Measurements from ENCODE around the gene KRTAP10-3. TPM values are rescaled to one million over a fixed set of nuclear protein-coding genes. Genes with fewer than 3 reads are reported as not detected.
"Not testable (repeated sequence)": the region's sequence is repeated elsewhere in the genome, so short reads cannot be mapped to it uniquely, and the experiment has no call there.

Gene KRTAP10-3
- total RNA-seq (2014; rRNA removed; shearing (Covaris generic)) = not detected in 2 replicates

DNA sequence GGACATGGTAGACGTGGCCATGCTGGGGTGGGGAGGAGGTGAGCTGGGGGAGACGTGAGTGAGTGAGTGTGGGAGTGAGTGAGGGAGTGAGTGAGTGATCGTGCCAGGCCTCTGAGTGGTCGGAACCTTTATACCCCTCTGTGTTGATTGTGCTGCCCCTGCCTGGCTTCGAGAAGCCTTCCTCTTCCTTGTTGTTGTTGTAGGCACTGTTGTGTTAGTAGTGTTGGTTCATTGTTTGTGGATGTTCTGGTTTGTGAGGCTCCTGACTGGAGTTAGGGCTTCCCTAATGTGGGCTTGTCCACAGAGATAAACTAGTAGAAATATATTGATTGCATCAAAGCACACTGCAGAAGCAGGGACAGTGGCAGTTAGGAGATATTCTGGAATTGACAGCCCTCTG is at the start of gene KRTAP10-3:
Gene KRTAP10-3 (minus strand): TSS at position 101 of the 400 bp plus-strand sequence. CDS start 80 bp downstream, at position 21.
- no peak for DNase-seq (ENCODE audit: low read depth)

DNA sequence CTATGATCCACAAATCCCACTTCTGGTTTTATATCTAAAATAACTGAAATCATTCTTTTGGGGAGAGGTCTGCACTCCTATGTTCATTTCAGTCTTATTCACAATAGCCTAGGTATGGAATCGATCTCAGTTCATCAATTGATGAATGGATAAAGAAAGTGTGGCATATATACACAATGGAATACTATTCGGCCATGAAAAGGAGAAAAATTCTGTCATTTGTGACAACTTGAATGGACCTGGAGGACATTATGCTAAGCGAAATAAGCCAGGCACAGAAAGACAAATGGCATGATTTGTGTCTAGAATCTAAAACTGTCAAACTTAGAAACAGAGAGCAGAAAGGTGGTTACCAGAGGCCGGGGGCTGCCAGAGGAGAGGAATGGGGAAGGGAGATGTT is 47.9 kb upstream of the KRTAP10-3 start:
- no peak for DNase-seq (ENCODE audit: low read depth)

DNA sequence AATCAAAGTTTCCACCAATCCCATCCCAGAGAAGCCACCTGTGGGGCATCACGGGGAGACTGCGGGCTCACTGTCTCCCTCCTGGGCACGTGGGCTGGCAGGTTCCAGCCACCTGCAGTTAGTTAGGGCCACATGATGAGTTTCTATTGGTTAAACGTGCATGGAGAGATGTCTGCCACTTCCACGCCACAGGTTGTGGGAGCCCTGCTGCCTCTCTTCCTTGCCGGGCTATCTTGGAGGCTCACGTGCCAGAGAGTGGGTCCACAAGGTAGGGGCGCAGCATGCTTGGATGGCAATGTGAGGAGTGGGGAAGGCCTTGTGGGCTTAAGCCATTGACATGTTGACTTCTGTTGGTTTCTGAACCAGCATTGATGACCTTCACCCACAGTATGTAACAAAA is 45.3 kb upstream of the KRTAP10-3 start:
- DNase-seq (ENCODE audit: low read depth) = no peak

DNA sequence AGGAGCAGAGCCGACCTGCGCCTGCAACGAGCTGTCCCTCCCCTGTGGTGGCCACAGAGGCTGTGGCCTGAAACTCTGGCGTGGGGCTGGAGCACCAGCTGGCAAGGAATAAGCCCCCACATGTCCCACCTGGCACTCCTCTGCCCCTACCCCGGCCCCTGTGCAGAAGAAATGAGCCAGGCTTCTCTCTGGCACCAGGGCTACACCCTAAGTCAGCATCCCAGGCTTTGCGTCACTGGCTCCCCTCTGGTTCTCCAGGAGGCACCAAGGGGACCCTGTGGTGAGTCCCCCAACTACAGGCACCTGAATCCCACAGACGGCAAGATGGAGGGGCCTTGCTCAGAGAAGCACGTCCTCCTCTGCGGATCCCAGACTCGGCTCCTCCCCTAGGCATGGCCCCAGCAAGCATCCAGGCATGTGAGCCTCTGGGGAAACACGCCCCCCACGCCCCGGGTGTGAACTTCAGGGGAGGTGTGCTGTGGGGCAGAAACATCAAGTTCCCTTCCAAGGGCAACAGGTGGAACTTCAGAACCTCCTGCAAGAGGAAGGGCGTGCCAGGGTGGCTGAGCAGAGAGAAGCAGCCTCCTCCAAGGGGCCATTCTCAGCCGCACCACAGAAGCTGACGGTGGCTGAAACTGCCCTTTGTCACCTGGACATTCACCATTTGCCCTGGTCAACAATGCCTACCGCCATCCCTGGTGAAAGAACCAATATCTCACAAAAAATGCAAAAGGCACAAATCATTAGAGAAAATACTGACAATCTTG is 44.7 kb upstream of the KRTAP10-3 start:
- DNase-seq (ENCODE audit: low read depth) = no peak

- no peak for DNase-seq (ENCODE audit: low read depth)
These were observed 43.9 kb upstream of the KRTAP10-3 start for GRCh38 chr21:44602463-44602850.

- no peak for DNase-seq (ENCODE audit: low read depth)
These were observed 43.2 kb upstream of the KRTAP10-3 start for GRCh38 chr21:44601596-44602462.

- not testable (repeated sequence) for DNase-seq (ENCODE audit: low read depth)
These were observed 42.5 kb upstream of the KRTAP10-3 start for GRCh38 chr21:44601091-44601490.

DNA sequence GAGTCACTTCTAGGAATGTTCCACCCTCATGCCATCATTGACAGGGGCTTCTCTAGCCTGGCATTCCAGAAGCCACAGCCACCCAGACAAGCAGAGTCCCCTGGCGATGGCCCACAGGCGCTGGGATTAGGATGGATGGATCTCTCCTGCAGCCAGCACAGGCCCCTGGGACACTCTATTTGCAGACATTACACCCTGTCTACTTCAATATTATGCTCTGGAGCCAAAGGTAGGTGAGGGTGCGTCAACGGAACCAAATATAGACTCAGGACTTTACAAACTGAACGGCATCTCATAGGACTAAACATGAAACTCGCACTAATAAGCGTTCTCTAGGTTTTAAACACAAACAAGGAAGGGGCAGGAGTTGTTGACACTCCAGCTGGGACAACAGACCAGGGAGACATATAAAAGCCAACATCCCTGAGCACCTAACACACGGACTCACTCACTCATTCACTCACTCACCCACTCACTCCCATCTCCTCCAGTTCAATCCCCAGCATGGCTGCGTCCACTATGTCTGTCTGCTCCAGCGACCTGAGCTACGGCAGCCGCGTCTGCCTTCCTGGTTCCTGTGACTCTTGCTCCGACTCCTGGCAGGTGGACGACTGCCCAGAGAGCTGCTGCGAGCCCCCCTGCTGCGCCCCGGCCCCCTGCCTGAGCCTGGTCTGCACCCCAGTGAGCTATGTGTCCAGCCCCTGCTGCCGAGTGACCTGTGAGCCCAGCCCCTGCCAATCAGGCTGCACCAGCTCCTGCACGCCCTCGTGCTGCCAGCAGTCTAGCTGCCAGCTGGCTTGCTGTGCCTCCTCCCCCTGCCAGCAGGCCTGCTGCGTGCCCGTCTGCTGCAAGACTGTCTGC is 41.8 kb upstream of the KRTAP10-3 start, which contains the start of gene KRTAP10-7:
Gene KRTAP10-7 (plus strand): TSS at position 480 of the 861 bp plus-strand sequence. CDS start 25 bp downstream, at position 505.
- not testable (repeated sequence) for DNase-seq (ENCODE audit: low read depth)

- DNase-seq (ENCODE audit: low read depth) = no peak
These were observed 40.9 kb upstream of the KRTAP10-3 start for GRCh38 chr21:44599264-44600029.

DNA sequence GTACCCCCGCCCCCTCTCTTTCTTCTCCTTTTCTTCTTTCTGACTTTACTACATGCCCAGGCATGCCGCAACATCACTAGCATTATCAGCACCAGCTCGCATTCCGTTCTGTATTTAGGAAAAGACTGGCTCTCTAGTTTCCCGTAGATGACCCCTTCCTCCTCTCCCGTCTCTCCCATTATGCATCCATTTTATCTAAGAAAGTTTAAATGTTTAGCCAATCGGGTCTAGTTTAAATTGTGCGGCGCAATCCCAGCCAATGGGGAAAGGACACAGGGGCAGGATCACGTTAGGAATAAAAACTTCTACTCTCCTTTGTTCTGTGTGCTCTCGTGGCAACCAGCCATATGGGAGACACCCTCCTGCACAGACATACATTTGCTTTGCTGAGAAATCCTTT is 39.5 kb upstream of the KRTAP10-3 start:
- DNase-seq (ENCODE audit: low read depth) = no peak

GRCh38 chr21:44596068-44596725 is 37.6 kb upstream of the KRTAP10-3 start:
- no peak for DNase-seq (ENCODE audit: low read depth)

- DNase-seq (ENCODE audit: low read depth) = no peak
These were observed 36.9 kb upstream of the KRTAP10-3 start for GRCh38 chr21:44595524-44595923.

GRCh38 chr21:44594406-44594916 is 35.9 kb upstream of the KRTAP10-3 start:
- no peak for DNase-seq (ENCODE audit: low read depth)

DNA sequence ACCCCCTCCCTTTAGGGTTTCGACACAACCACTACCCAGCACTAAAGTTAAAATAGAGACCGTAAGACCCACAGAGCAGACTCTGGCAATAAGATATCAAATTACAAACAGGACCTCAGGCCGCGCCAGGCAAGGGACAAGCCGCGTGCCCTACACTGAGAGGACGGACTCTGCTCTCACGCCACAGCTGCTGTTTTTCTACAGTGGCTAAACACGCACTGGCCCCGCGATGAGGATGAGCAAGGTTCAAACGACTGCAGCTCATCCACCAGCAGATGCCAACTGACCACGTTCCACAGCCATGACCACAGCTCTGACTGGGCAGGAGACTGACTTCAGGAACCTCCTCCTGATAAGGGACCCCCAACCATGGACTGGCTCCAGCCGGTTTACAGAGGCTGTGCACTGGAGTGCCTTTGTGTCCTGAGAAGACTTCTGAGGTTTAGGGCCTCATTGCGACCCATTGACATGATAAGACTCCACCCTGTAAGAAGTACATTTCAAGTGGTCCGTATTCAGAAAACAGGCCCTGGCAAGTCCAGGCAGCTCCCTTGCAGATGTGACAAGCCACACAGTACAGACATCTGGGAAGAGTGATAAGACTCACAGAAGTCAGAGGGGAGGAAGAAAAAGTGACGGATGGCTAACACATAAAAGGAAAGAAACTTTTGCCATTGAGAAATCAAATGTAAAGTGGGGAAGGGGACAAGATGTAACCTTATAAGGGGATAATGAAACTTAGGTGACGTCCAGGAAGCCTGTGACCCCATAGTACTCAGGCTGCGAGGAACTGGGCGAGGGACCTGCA is 35.2 kb upstream of the KRTAP10-3 start:
- peak; percentile 24 for DNase-seq (ENCODE audit: low read depth)

DNA sequence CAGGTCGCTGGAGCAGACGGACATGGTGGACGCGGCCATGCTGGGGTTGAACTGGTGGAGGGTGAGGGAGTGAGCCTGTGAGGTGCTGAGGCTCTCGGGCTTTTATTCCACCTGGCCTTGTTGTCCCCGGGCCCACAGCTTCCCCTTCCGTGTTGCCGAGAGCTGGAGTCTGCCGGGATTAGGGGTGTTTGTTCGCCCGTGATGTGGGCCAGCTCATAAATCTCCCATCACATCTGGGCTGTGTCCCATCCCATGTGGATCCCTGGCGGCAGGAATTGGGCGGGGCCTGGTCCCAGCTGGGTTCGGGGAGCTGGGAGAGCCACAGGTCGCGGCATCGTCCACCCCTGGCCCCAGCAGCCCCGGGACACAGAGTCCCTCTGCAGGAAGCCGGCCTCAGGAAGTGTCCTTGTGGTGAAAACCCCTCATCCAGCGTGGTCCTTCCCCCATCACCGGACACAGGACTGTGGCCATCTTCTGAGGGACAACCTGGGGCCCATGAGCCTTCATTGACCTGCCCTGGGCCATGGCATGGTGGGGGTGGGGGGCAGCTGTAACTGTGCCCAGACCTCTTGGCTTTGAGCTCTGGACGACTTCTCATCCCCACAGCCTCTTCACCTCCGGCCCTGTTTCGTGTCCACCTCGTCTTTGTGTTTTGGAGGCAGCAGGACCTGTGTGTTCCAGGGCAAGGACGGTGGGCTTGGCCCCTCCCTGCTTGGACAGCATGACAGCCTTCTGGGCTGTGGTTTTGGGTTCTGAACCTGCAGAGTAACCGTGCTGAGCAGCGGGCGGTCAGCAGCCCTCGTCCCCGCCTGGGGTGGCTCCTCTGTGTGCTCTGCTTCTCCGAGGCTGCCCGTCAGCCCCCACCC is 34.1 kb upstream of the KRTAP10-3 start, which contains the start of gene KRTAP10-6:
Gene KRTAP10-6 (minus strand): TSS at position 60 of the 866 bp plus-strand sequence. CDS start 21 bp downstream, at position 39.
- DNase-seq (ENCODE audit: low read depth) = no peak

- DNase-seq (ENCODE audit: low read depth) = not testable (repeated sequence)
These were observed 33.2 kb upstream of the KRTAP10-3 start for GRCh38 chr21:44591801-44592130.

DNA sequence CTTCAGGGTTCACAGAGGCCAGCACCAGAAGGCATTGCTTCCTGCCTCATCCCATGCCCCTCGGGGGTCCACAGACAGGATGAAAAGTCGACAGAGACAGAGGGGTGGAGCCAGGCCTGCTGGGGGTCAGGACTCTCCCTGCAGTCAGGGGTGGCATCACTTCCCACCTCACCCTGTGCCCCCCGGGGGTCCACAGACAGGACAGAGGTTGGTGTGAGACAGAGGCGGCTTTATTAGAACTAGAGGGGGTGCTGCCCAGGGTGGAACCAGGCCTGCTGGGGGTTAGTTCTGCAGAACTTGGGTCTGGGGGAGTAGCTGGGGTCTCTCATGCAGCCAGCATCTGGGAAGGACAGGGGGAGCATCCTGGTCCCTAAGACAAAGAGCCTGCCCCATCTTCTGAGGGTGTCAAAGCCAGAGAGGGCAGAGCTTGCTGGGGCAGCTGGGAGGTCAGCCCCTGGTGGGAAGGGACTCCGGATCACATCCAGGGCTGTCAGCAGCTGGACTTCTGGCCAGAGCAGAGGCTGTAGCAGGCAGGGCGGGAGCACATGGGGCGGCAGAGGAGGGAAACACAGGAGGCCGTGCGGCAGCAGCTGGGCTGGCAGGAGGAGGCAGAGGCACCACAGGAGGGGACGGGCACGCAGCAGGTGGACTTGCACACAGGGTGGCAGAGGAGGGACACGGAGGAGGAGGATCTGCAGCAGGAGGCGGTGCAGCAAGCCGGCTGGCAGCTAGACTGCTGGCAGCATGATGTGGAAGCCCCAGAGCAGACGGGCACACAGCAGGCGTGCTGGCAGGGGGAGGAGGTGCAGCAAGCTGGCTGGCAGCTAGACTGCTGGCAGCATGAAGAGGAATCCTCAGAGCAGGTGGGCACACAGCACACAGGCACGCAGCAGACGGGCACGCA is 32.6 kb upstream of the KRTAP10-3 start:
- DNase-seq (ENCODE audit: low read depth) = not testable (repeated sequence)

Data from RPMI7951 (cell line).